ENCODE data around the gene THBS4.

THBS4 gene

DNA sequence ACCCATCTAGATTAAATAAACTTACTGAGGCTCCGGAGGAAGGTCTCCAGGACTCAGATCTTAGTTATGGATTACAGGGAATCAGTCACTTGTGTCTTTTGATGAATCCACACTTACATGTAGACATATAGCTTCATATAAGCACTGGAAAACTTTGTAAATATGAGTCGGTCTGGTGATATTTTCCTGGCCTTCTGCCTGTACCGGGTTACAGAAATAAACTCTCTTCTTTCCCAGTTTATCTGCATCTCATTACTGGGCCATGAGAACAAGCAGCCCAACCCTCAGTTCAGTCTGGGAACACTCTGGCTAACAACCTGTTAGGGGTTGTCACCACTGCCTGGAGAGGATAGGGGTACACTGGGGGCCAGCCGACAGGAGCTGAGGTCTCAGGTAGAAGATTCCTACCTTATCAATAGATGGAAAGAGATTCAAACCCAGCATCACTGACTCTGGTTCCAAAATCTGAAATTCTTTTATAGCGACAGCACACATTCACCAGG is 59.1 kb downstream of the THBS4 start:
- no peak for TF ChIP-seq SNAI2 (CRISPR knock-in tag; IDR thresholded peaks at IDR 0.05)
- TF ChIP-seq PPARA (CRISPR knock-in tag; IDR thresholded peaks at IDR 0.05; ENCODE audit: borderline replicate concordance), result no peak
- TF ChIP-seq CREB5 (CRISPR knock-in tag; IDR thresholded peaks at IDR 0.05; ENCODE audit: low read depth), result no peak
- no peak for TF ChIP-seq ZFP30 (CRISPR knock-in tag; IDR thresholded peaks at IDR 0.05)
- ATAC-seq, result no peak

DNA sequence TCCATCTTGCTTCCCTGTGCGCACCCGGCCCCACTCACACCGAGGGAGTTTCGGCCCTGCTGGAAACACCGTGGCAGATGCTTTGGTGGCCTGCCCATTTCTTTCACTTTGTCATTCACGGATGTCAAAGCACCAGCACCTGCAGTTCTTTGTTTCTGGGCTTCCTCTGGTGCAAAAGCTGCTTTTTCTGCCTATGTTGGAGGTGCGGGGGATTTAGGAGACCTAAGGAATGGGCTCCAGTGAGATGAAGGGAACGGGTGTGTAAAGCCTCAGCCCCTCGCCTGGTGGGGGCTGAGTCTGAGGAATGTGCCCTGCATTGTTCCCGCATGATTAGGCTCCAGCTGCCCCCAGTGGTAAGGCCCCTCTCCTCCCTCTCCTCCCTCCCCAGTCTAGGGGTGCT is 62.3 kb downstream of the THBS4 start:
- TF ChIP-seq PATZ1 (CRISPR knock-in tag; IDR thresholded peaks at IDR 0.05; ENCODE audit: borderline replicate concordance), result no peak
- TF ChIP-seq, protein P1, sequence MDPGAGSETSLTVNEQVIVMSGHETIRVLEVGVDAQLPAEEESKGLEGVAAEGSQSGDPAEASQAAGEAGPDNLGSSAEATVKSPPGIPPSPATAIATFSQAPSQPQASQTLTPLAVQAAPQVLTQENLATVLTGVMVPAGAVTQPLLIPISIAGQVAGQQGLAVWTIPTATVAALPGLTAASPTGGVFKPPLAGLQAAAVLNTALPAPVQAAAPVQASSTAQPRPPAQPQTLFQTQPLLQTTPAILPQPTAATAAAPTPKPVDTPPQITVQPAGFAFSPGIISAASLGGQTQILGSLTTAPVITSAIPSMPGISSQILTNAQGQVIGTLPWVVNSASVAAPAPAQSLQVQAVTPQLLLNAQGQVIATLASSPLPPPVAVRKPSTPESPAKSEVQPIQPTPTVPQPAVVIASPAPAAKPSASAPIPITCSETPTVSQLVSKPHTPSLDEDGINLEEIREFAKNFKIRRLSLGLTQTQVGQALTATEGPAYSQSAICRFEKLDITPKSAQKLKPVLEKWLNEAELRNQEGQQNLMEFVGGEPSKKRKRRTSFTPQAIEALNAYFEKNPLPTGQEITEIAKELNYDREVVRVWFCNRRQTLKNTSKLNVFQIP (CRISPR knock-in tag; IDR thresholded peaks at IDR 0.05; ENCODE audit: borderline replicate concordance, low read depth), result no peak
- no peak for TF ChIP-seq ZC3H10 (CRISPR knock-in tag; IDR thresholded peaks at IDR 0.05)
- TF ChIP-seq PPARA (CRISPR knock-in tag; IDR thresholded peaks at IDR 0.05; ENCODE audit: borderline replicate concordance), result no peak
- TF ChIP-seq TCF4 (CRISPR knock-in tag; IDR thresholded peaks at IDR 0.05; ENCODE audit: borderline replicate concordance), result no peak
- TF ChIP-seq ARNTL (CRISPR knock-in tag; IDR thresholded peaks at IDR 0.05; ENCODE audit: borderline replicate concordance, low read depth), result no peak
- no peak for TF ChIP-seq RARB (CRISPR knock-in tag; IDR thresholded peaks at IDR 0.05)
- TF ChIP-seq ZNF8 (CRISPR knock-in tag; IDR thresholded peaks at IDR 0.05), result no peak
- TF ChIP-seq ZFP30 (CRISPR knock-in tag; IDR thresholded peaks at IDR 0.05), result no peak
- TF ChIP-seq ESRRG (CRISPR knock-in tag; IDR thresholded peaks at IDR 0.05), result no peak
- TF ChIP-seq ZFP3 (CRISPR knock-in tag; IDR thresholded peaks at IDR 0.05), result no peak
- TF ChIP-seq CSRNP3 (CRISPR knock-in tag; IDR thresholded peaks at IDR 0.05), result no peak
- TF ChIP-seq SNAI2 (CRISPR knock-in tag; IDR thresholded peaks at IDR 0.05), result no peak
- no peak for TF ChIP-seq GLIS3 (CRISPR knock-in tag; IDR thresholded peaks at IDR 0.05)
- no peak for TF ChIP-seq CREB5 (CRISPR knock-in tag; IDR thresholded peaks at IDR 0.05; ENCODE audit: low read depth)
- TF ChIP-seq CSDC2 (CRISPR knock-in tag; IDR thresholded peaks at IDR 0.05), result no peak
- TF ChIP-seq ZNF565 (CRISPR knock-in tag; conservative IDR thresholded peaks at IDR 0.05; ENCODE audit: low read depth), result no peak
- TF ChIP-seq ISL1 (CRISPR knock-in tag; IDR thresholded peaks at IDR 0.05), result no peak
- no peak for ATAC-seq

- no peak for ATAC-seq
- TF ChIP-seq, protein P1 (CRISPR knock-in tag; IDR thresholded peaks at IDR 0.05; ENCODE audit: borderline replicate concordance, low read depth), result no peak
- TF ChIP-seq CREB5 (CRISPR knock-in tag; IDR thresholded peaks at IDR 0.05; ENCODE audit: low read depth) (no peak), BACH2 (CRISPR knock-in tag; IDR thresholded peaks at IDR 0.05; ENCODE audit: borderline replicate concordance) (no peak), ZNF70 (CRISPR knock-in tag; IDR thresholded peaks at IDR 0.05) (no peak), ZFP30 (CRISPR knock-in tag; IDR thresholded peaks at IDR 0.05) (no peak), TOX (CRISPR knock-in tag; IDR thresholded peaks at IDR 0.05; ENCODE audit: borderline replicate concordance) (no peak), CSRNP3 (CRISPR knock-in tag; IDR thresholded peaks at IDR 0.05) (no peak), OSR1 (CRISPR knock-in tag; IDR thresholded peaks at IDR 0.05) (no peak), GLIS3 (CRISPR knock-in tag; IDR thresholded peaks at IDR 0.05) (no peak), TCF4 (CRISPR knock-in tag; IDR thresholded peaks at IDR 0.05; ENCODE audit: borderline replicate concordance) (no peak), TSHZ2 (CRISPR knock-in tag; IDR thresholded peaks at IDR 0.05) (no peak)
Observed at GRCh38 chr5:80101993-80102392, 66.8 kb downstream of the THBS4 start.

All from SK-N-SH treated with all-trans-retinoic acid at 6 μM for 48 hours (cell line).